Stimulated activated CD8-positive, alpha-beta memory T cell treated with anti-CD3 and anti-CD28 coated beads, Interleukin-2, amount 100 ng/mL, for 48 hours (primary cell): ENCODE measurements around the gene CXCR6.

Source experiments
- DNase-seq, 2 donors: peaks; one replicate each; pipeline ENCODE4 v3.0.0-alpha.2; 2020; ENCODE audit warnings: low read depth in 2 of 2

Gene CXCR6

GRCh38 chr3:45922039-45922326 lies 21.3 kb upstream of the CXCR6 start:
- no peak for DNase-seq

GRCh38 chr3:45922950-45923590 lies 20.2 kb upstream of the CXCR6 start:
- no peak for DNase-seq

DNA sequence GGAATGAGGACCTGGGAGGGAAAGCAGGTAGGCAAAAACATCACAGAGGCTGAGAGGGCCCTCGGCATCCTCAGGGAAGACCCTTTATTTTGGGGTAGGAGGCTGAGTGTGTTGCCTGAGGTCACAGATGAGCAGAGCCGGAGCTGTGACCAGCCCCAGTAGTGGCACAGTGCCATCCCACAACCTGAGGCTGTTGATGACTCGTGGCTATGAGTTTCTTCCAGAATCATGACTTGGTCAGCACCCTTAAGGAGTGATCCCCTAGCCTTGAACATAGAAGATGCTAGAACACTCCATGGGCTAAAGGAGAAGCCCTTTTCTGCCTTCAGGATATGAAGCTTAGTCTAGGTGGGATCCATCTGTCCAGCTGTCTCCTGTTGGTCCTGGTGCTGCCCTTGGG lies 19.5 kb upstream of the CXCR6 start:
- DNase-seq, result no peak

- DNase-seq, result no peak
These were observed 15.4 kb upstream of the CXCR6 start for GRCh38 chr3:45927881-45928280.

DNA sequence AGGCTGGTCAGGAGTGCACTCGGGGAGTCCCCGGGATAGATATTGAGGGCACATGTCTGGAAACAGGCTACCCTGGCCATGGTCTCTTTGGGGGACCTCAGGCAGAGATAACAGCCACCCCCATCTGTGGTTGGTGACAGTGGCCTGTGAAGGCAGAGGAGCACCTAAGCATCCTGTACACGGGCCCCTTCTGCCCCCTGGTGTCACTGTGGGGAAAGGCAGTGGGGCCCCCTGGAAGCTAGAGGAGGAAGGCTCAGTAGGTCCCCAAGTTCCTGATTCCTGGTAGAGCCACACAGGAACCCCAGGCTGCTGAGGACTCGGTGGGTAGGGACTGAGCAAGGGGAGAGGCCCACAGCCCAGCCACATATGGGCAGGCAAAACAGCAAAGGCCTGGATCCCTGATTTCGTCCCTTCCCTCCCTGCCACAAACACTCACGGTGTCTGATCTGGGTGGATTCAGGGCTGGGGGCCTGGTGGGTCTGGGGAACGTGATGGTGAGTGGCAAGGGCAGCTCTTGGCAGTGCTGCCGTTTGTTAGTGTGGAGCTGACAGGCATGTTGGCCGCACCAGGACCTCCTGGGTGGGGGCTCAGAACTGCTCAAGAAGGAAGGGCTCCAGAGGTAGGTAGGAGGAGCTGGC lies 14.1 kb upstream of the CXCR6 start:
- peak; percentile 53 to 63 for DNase-seq

GRCh38 chr3:45931496-45931895 lies 11.8 kb upstream of the CXCR6 start:
- no peak for DNase-seq

GRCh38 chr3:45932112-45932511 lies 11.2 kb upstream of the CXCR6 start:
- no peak for DNase-seq

- DNase-seq, result no peak
These were observed 9.7 kb upstream of the CXCR6 start for GRCh38 chr3:45933591-45933990.

- DNase-seq, result no peak
These were observed 7.0 kb upstream of the CXCR6 start for GRCh38 chr3:45936261-45936660.

GRCh38 chr3:45937206-45938042 lies 5.8 kb upstream of the CXCR6 start:
- DNase-seq, result no peak

DNA sequence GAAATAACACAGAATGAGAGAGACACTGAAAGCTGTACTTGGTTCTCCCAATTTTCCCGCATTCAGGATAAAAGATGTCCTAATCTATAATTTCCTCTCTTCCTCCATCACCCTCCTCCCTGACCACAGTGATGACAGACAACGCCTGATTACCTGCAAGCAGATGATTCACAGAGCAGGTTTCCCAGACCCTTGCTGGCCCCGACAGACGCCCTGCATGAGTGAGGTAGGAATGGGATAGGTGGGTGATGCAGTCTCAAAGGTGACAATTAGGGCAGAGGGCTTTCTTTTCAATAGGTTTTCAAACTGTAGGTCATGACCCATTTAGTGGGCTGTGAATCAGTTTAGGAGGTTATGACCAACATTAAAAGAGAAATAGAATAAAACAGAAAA lies 5.2 kb upstream of the CXCR6 start:
- no peak for DNase-seq

GRCh38 chr3:45938864-45939263 lies 4.4 kb upstream of the CXCR6 start:
- peak; percentile 69 to 80 for DNase-seq

DNA sequence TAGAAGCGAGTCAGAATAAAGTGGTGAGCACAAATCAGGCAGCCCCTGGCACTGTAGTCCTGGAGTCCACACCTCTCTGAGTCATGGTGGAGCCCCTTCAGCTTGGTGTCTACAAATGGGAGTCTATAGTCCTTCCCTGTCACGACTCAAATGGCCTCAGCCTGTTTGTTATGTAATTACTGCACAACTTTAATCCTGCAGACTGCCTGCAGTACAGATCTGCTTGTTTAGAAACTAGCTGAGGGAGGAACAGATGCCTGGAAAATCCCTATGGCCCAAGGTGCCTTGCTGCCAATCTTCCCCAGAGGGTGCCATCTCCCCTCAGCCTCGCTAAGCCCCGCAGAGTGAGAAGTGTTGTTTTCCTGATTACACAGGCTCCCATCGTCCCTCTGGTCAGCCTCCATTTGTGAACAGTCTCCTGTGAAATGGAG lies 3.9 kb upstream of the CXCR6 start:
- DNase-seq, result no peak

- DNase-seq, result no peak
These were observed 3.1 kb upstream of the CXCR6 start for GRCh38 chr3:45940004-45940780.

GRCh38 chr3:45940781-45941365 lies 2.4 kb upstream of the CXCR6 start:
- no peak for DNase-seq

GRCh38 chr3:45942051-45942825 lies 1.0 kb upstream of the CXCR6 start:
- no peak for DNase-seq

DNA sequence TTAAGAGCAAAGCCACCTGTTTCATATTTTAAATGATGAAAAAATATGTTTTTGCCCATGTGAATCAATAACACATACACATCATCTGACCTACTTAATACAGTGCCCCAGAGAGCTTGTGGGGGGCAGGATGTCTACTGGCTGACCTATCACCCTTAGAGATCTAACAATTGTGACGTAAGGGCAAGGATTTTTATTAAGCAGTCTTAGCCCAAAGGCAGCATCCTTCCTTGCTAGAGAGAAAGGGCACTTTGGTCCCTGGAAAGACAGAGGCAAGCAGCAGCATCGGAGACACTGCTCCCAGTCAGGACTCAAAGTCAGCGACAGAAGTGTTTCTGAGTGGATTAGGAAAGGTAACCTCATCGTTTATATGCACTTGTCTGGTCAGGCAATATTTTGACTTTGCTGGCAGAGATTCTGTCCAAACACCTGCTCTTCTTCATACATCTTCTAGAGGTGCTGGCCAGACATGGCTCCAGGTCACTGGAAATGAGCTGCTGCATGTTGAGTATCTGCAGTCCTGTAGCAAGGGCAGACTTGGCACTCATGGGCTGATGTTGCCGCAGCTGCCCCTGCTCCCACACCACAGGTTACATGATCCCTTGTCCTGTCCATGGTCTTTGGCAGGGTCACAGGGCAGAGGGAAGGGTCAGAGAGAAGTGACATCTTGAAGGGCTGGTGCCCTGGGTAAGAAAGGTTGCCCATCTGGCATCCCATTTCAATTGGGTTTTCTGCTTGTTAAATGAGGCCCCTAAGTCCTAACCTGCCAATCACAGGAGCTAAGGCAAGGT lies 1.8 kb downstream of the CXCR6 start:
- no peak for DNase-seq

- DNase-seq, result no peak
These were observed 3.0 kb downstream of the CXCR6 start for GRCh38 chr3:45946307-45946706.

DNA sequence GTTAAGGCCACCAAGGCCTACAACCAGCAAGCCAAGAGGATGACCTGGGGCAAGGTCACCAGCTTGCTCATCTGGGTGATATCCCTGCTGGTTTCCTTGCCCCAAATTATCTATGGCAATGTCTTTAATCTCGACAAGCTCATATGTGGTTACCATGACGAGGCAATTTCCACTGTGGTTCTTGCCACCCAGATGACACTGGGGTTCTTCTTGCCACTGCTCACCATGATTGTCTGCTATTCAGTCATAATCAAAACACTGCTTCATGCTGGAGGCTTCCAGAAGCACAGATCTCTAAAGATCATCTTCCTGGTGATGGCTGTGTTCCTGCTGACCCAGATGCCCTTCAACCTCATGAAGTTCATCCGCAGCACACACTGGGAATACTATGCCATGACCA lies 3.6 kb downstream of the CXCR6 start:
- DNase-seq, result no peak

DNA sequence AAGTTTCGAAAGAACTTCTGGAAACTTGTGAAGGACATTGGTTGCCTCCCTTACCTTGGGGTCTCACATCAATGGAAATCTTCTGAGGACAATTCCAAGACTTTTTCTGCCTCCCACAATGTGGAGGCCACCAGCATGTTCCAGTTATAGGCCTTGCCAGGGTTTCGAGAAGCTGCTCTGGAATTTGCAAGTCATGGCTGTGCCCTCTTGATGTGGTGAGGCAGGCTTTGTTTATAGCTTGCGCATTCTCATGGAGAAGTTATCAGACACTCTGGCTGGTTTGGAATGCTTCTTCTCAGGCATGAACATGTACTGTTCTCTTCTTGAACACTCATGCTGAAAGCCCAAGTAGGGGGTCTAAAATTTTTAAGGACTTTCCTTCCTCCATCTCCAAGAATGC lies 4.1 kb downstream of the CXCR6 start:
- no peak for DNase-seq
